Stimulated activated CD4-positive, alpha-beta T cell treated with anti-CD3 and anti-CD28 coated beads, Interleukin-12 subunit alpha, Interleukin-12 subunit beta, amount 100 ng/mL, for 48 hours (primary cell): Measurements from ENCODE around the gene MMS22L.
A peak's percentile ranks its signal among the peaks of the same experiment; 100 is the strongest.

Source experiments
- DNase-seq, 3 donors: peaks; one replicate each; pipeline ENCODE4 v3.0.0-alpha.2; 2020; ENCODE audit warnings: low read depth in 2 of 3, low spot score in 1 of 3

Gene MMS22L

GRCh38 chr6:97145691-97146090 is 137.3 kb downstream of the MMS22L start:
- DNase-seq: no peak

GRCh38 chr6:97141756-97142155 is 141.3 kb downstream of the MMS22L start:
- no peak for DNase-seq

- DNase-seq: no peak
Measured at GRCh38 chr6:97138581-97138980, 144.4 kb downstream of the MMS22L start.

- no peak for DNase-seq
Measured at GRCh38 chr6:97136626-97137358, 146.2 kb downstream of the MMS22L start.

GRCh38 chr6:97133067-97133466 is 149.9 kb downstream of the MMS22L start:
- no peak for DNase-seq

GRCh38 chr6:97129106-97129505 is 153.9 kb downstream of the MMS22L start:
- no peak for DNase-seq

- DNase-seq: no peak
Measured at GRCh38 chr6:97128507-97128906, 154.5 kb downstream of the MMS22L start.

- no peak for DNase-seq
Measured at GRCh38 chr6:97123652-97124051, 159.4 kb downstream of the MMS22L start.

- DNase-seq: no peak
Measured at GRCh38 chr6:97123112-97123511, 159.9 kb downstream of the MMS22L start.

GRCh38 chr6:97120511-97120910 is 162.5 kb downstream of the MMS22L start:
- DNase-seq: no peak

- no peak for DNase-seq
Measured at GRCh38 chr6:97114645-97115044, 168.4 kb downstream of the MMS22L start.

- DNase-seq: peak in 2 of 3 donors; percentile 6 to 15
Measured at GRCh38 chr6:97113170-97113569, 169.8 kb downstream of the MMS22L start.

GRCh38 chr6:97111243-97111642 is 171.8 kb downstream of the MMS22L start:
- DNase-seq: no peak

GRCh38 chr6:97110626-97111025 is 172.4 kb downstream of the MMS22L start:
- DNase-seq: no peak

- no peak for DNase-seq
Measured at GRCh38 chr6:97110149-97110548, 172.9 kb downstream of the MMS22L start.

- DNase-seq: no peak
Measured at GRCh38 chr6:97109444-97109843, 173.6 kb downstream of the MMS22L start.

GRCh38 chr6:97102145-97102790 is 180.7 kb downstream of the MMS22L start:
- DNase-seq: no peak

GRCh38 chr6:97100696-97101095 is 182.3 kb downstream of the MMS22L start:
- DNase-seq: no peak

- DNase-seq: no peak
Measured at GRCh38 chr6:97097068-97098047, 185.7 kb downstream of the MMS22L start.

- DNase-seq: no peak
Measured at GRCh38 chr6:97095311-97095850, 187.6 kb downstream of the MMS22L start.

GRCh38 chr6:97094376-97094775 is 188.6 kb downstream of the MMS22L start:
- DNase-seq: no peak
